DMS 273 treated with DMSO at 0.1 percent for 48 hours (cell line): ENCODE data around the gene GCC2.
"Not testable (repeated sequence)": the region's sequence is repeated elsewhere in the genome, so short reads cannot be mapped to it uniquely, and the experiment has no call there.

Experiments
- DNase-seq: peaks from one replicate; lab custom pipeline; 2025; lab: John Stamatoyannopoulos, UW

GCC2 gene

GRCh38 chr2:108448678-108449409 is at the start of gene GCC2:
TSS of gene GCC2 (plus strand) at chr2:108449206. CDS start at chr2:108449275, 69 bp downstream.
- DNase-seq: peak; percentile 83

- DNase-seq: no peak
Observed at GRCh38 chr2:108399479-108399878, 49.5 kb upstream of the GCC2 start.

- no peak for DNase-seq
Observed at GRCh38 chr2:108401800-108402199, 47.2 kb upstream of the GCC2 start.

- DNase-seq: peak; percentile 6
Observed at GRCh38 chr2:108403494-108403893, 45.5 kb upstream of the GCC2 start.

- no peak for DNase-seq
Observed at GRCh38 chr2:108404784-108405397, 44.1 kb upstream of the GCC2 start.

GRCh38 chr2:108407864-108408729 is 40.9 kb upstream of the GCC2 start:
- DNase-seq: no peak

GRCh38 chr2:108409768-108410167 is 39.2 kb upstream of the GCC2 start:
- no peak for DNase-seq

GRCh38 chr2:108412995-108413710 is 35.9 kb upstream of the GCC2 start:
- DNase-seq: no peak

- no peak for DNase-seq
Observed at GRCh38 chr2:108413711-108414095, 35.3 kb upstream of the GCC2 start.

- DNase-seq: no peak
Observed at GRCh38 chr2:108414256-108414876, 34.6 kb upstream of the GCC2 start.

- no peak for DNase-seq
Observed at GRCh38 chr2:108414945-108415344, 34.1 kb upstream of the GCC2 start.

GRCh38 chr2:108417254-108417653 is 31.8 kb upstream of the GCC2 start:
- no peak for DNase-seq

GRCh38 chr2:108418416-108418815 is 30.6 kb upstream of the GCC2 start:
- DNase-seq: no peak

- no peak for DNase-seq
Observed at GRCh38 chr2:108423067-108423466, 25.9 kb upstream of the GCC2 start.

GRCh38 chr2:108423502-108424251 is 25.3 kb upstream of the GCC2 start:
- DNase-seq: no peak

GRCh38 chr2:108428286-108429009 is 20.6 kb upstream of the GCC2 start:
- DNase-seq: no peak

- DNase-seq: not testable (repeated sequence)
Observed at GRCh38 chr2:108435578-108435977, 13.4 kb upstream of the GCC2 start.

GRCh38 chr2:108436976-108437375 is 12.0 kb upstream of the GCC2 start:
- no peak for DNase-seq

- DNase-seq: no peak
Observed at GRCh38 chr2:108441712-108442111, 7.3 kb upstream of the GCC2 start.
